HG03097 (cell line): ENCODE results near the gene OR2C3.
"Not testable (repeated sequence)": the region's sequence is repeated elsewhere in the genome, so short reads cannot be mapped to it uniquely, and the experiment has no call there.

Experiments used
- ATAC-seq: cut with Tn5 transposase; IDR thresholded peaks from one replicate; pipeline ENCODE4 v1.9.1; 2021; ENCODE audit not compliant: unreplicated experiment, low FRiP score

Gene OR2C3

GRCh38 chr1:247536340-247536739 is at the start of gene OR2C3:
TSS of gene OR2C3 (minus strand) at chr1:247536440. CDS start at chr1:247532511, 3,929 bp downstream.
- ATAC-seq: no peak

- ATAC-seq: no peak
Observed at GRCh38 chr1:247578946-247579460, 42.8 kb upstream of the OR2C3 start.

GRCh38 chr1:247576514-247576913 is 40.3 kb upstream of the OR2C3 start:
- no peak for ATAC-seq

- no peak for ATAC-seq
Observed at GRCh38 chr1:247574664-247575063, 38.4 kb upstream of the OR2C3 start.

- ATAC-seq: no peak
Observed at GRCh38 chr1:247574236-247574635, 38.0 kb upstream of the OR2C3 start.

DNA sequence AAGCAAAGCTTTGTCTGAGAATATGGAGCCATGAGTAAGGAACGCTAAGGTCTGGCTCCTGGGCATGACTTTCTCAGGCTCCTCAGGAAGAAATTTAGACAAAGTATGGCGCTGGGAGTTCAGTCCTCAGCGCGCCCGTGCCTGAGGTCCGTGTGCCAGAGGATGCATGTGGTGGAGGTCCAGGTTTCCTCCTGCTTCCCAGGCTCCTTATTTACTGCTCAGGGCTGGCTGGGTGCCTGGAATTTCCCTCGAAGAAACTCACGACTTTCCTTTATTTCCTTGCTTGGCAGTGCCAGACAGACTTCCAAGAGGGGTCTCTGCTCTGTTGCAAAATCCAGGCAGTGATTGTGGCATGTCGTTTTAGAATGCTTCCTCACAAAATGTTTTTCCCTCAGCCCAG is 26.0 kb upstream of the OR2C3 start:
- no peak for ATAC-seq

DNA sequence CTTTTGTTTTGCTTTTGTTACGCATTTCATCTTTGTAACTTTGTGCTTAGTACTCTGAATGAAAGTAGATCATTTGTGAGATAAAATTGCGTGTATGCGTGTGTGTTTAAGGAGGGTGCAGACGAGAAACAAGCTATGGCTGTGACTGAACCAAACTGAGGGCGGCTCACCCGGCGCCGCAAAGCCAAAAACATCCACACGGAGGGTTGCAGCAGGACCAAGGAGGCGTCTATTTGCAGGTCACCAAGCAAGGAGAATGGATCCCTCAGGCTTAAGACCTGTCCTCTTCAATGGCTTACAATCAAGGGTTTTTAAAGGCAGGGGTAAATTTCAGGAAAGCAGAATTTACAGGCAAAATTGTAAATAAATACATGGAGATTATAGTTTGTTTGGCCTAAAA is 25.5 kb upstream of the OR2C3 start:
- no peak for ATAC-seq

- no peak for ATAC-seq
Observed at GRCh38 chr1:247557926-247558674, 21.9 kb upstream of the OR2C3 start.

GRCh38 chr1:247552231-247552630 is 16.0 kb upstream of the OR2C3 start:
- no peak for ATAC-seq

DNA sequence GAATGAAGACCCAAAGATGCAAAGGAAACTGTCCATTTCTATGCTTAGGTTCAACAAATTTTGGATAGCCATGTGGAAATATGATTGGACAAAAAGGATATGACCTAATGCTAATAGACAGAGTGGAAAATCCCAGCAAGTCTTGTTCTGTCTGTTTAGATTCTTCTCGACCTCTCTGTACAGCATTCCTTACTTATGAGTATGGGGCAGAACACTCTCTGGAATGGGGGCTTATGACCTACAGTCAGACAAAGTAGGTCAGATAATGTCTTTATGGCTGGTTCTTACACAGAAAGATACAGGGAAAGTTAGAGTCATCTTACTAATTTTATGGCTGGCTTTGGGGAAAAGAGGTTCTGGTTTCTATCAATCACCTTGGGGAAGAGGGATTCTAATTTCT is 15.5 kb upstream of the OR2C3 start:
- ATAC-seq: no peak

DNA sequence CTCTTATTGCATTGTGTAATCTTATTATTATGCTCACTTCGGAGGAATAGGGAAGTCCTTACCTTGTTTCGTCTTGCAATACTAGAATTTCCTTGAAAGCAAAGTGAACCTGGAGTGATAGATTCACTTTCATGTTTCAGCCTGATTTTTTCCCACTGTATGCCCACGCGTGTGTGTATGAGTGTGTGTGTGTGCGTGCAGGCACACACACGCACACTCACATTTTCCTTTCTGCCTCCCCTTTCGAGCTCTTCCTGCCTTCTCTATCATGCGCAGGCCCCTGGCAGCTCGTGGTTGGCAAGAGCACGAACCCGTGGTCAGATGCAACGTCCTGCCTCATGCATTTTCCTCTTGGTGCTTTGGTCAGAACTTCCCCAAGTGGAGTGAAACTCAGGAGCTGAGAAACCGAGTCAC is 12.5 kb upstream of the OR2C3 start, which contains the start of gene GCSAML:
Gene GCSAML (plus strand): TSS at position 366 of the 414 bp plus-strand sequence. CDS start 58 bp downstream, outside the sequence.
- ATAC-seq: no peak

DNA sequence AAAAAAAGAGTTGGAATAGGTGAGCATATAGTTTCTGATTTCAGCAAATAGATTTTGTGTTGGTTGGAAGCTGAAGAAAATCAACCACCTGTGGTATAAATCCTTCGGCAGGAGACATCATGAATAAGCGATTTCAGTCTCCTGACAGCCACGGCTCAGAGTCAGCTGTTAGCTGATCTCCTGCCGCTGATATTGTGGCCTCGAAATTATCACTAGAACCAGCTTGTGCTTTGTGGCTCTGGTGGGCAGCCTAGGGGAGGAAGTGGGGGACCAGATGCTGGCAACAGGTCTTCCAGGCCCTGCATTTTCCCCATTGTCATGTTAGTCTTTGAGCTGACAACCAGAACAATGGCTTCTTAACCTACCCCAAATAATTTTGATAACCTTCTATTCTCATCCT is 11.9 kb upstream of the OR2C3 start:
- ATAC-seq: no peak

DNA sequence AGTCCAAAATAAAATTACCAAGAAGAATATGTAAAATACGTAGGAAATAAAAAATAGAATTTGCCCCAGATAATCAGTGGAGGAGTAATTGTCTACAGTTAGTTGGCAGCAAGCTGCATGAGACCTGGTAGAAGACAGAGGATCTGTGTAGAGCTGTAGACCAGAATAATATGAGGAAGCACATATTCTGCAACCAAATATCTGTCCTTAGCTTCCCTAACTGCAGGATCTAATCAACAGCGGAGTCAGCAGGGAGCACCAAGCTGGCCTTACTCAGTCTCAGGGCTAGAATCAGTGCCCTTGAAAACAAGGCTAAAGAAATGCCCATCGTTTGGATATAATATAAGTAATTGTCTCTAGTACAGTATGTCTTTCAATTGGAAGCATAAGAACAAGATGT is 6.6 kb upstream of the OR2C3 start:
- ATAC-seq: no peak

DNA sequence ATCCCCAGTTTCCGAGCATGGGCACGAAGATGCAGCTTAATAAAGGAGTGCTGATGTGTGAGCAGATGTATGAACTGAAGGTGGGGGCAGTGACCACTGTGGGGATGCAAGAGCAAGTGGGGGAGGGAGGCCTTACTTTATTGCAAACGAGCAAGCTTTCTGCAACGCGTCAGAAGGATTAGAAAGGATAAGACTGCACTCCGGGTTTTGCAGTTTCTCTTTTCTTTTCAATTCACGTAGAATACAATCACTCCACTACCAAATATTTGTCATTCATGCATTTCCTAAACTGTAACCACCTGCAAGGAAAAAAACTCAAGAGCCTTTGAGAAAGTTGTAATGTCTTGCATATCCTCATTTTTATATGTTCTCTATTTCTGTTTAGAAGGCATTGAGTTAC is 4.3 kb upstream of the OR2C3 start:
- ATAC-seq: no peak

DNA sequence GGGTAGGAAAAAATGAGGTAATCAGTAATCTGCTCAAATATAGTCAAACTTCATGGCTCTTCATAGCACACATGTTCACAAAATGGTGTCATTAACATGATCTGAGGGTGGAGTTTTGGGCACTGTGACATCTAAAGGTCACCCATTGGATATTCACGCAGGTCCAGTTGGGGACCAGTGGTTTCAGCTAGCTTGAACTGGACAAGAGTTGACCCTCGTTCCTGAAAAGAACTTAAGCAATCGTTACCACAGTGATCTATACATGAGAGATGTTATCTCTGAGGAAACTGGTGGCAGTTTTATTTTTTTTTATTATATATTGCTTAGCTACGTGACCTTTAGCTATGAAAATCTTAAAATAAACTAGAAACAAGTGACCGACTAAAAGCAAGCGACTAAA is 3.0 kb upstream of the OR2C3 start:
- ATAC-seq: no peak

GRCh38 chr1:247538561-247538960 is 2.3 kb upstream of the OR2C3 start:
- ATAC-seq: no peak

DNA sequence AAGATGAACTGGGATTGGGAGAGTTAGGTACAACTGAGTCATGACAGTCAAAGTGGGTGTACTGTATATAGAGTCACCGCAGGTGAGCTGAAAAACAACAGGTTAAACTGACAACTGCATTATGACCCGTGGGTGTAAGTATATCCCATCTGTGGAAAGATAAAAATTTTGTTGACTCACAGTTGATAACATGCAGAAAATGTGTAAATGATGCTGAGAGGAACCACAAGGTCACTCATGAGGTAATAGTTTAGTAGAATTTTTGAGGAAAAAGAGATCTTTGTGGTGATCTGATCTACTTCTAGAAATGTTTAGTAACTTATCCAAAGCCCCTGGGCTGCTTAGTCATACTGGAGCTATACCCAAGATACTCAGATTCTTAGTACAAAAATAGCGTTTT is 838 bp downstream of the OR2C3 start:
- ATAC-seq: no peak

- no peak for ATAC-seq
Observed at GRCh38 chr1:247531937-247532336, 4.3 kb downstream of the OR2C3 start.

DNA sequence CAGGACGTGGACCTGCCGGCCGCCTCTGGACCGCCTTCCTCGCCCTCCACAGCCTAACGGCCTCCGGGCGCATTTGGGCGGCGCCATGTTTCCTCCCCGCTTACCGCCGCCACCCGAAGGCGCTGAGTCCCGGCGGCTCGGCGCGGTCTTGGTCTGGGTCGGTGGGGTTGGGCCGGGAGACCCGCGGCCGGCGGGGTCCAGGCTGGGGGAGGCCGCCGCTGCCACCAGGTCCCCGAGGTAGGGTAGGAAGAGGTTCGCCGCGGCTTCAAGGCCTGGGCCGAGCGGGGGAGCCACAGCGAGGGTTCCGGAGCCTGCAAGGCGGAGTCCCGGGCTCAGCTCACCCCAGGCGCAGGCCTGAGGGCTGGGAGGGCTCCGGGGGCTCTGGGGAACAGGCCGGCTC is 5.5 kb downstream of the OR2C3 start:
- ATAC-seq: no peak

GRCh38 chr1:247529771-247530355 is 6.4 kb downstream of the OR2C3 start:
- no peak for ATAC-seq

GRCh38 chr1:247528812-247529474 is 7.3 kb downstream of the OR2C3 start:
- no peak for ATAC-seq

- ATAC-seq: not testable (repeated sequence)
Observed at GRCh38 chr1:247521886-247522285, 14.4 kb downstream of the OR2C3 start.
